IMR-90 (cell line): ENCODE measurements around the gene HNRNPUL1. TPM values are rescaled to one million over a fixed set of nuclear protein-coding genes. Genes with fewer than 3 reads are reported as not detected.

ENCODE experiments used
- ATAC-seq: fragments of 200-7000 bp; cut with Tn5 transposase; 2 replicates; pipeline ENCODE4 v1.9.1; 2020; ENCODE audit warnings: low read depth, mild to moderate bottlenecking, moderate library complexity
- BruUV-seq: library from RNA; stranded (reverse); fragments of 400-500 nt; replicated peaks from 2 replicates; lab custom pipeline; 2021; lab: Mats Ljungman, UMichigan
- CTCF ChIA-PET: fragments of 300-600 bp; formaldehyde crosslinking; extraction: SDS; loops from one replicate; lab custom pipeline; 2021; ENCODE audit warnings: antibody characterized with exemption; lab: Yijun Ruan, JAX
- POLR2A ChIA-PET: fragments of 300-600 bp; sonication (Branson Sonifier 250); formaldehyde crosslinking; loops from one replicate; lab custom pipeline; 2022; ENCODE audit warnings: antibody characterized with exemption; ENCODE audit not compliant: unreplicated experiment; lab: Charles Lee
- DNase-seq: peaks from one replicate; pipeline ENCODE4 v3.0.0; 2013
- H2AFZ ChIP-seq: replicated peaks from 2 replicates; pipeline ENCODE3; 2013; ENCODE audit warnings: low read length, mild to moderate bottlenecking; ENCODE audit not compliant: poor library complexity
- H2AK5ac ChIP-seq: 2 replicates; pipeline ENCODE4 v1.6.1; 2013; ENCODE audit warnings: low read depth, low read length, inconsistent platforms
- H2AK9ac ChIP-seq: replicated peaks from 2 replicates; pipeline ENCODE3; 2013; ENCODE audit warnings: mild to moderate bottlenecking, low read depth, low read length, moderate library complexity; ENCODE audit not compliant: poor library complexity
- H2BK120ac ChIP-seq: 2 replicates; pipeline ENCODE4 v1.6.1; 2013; ENCODE audit warnings: low read depth, low read length, inconsistent platforms
- H2BK15ac ChIP-seq: 3 replicates; pipeline ENCODE4 v1.6.1; 2013; ENCODE audit warnings: low read depth, low read length, inconsistent platforms
- H2BK20ac ChIP-seq: 2 replicates; pipeline ENCODE4 v1.6.1; 2013; ENCODE audit warnings: low read depth, mild to moderate bottlenecking, inconsistent platforms, low read length, moderate library complexity
- H2BK5ac ChIP-seq: 2 replicates; pipeline ENCODE4 v1.6.1; 2013; ENCODE audit warnings: mild to moderate bottlenecking, low read depth, low read length, inconsistent platforms; ENCODE audit not compliant: poor library complexity, severe bottlenecking
- H3K14ac ChIP-seq: replicated peaks from 2 replicates; pipeline ENCODE4 v1.6.1; 2013; ENCODE audit warnings: low read depth, low read length, inconsistent platforms
- H3K18ac ChIP-seq: 2 replicates; pipeline ENCODE4 v1.6.1; 2013; ENCODE audit warnings: low read depth, low read length, control low read depth
- H3K23ac ChIP-seq: 2 replicates; pipeline ENCODE4 v1.6.1; 2013; ENCODE audit warnings: low read depth, low read length, inconsistent platforms
- H3K27ac ChIP-seq: 2 replicates; pipeline ENCODE4 v1.5.1; 2013; ENCODE audit warnings: mild to moderate bottlenecking, control low read depth, low read length; ENCODE audit not compliant: insufficient read depth
- H3K27me3 ChIP-seq: 2 replicates; pipeline ENCODE4 v1.6.1; 2013; ENCODE audit warnings: low read length; ENCODE audit not compliant: control insufficient read depth, insufficient read depth
- H3K36me3 ChIP-seq: 2 replicates; pipeline ENCODE4 v1.6.1; 2013; ENCODE audit warnings: low read length, mixed read lengths; ENCODE audit not compliant: control insufficient read depth, insufficient read depth
- H3K4ac ChIP-seq: 2 replicates; pipeline ENCODE4 v1.6.1; 2013; ENCODE audit warnings: low read depth, low read length, inconsistent platforms
- H3K4me1 ChIP-seq: 2 replicates; pipeline ENCODE4 v1.6.1; 2013; ENCODE audit warnings: low read length, mixed read lengths; ENCODE audit not compliant: control insufficient read depth, insufficient read depth
- H3K4me2 ChIP-seq: 2 replicates; pipeline ENCODE4 v1.6.1; 2013; ENCODE audit warnings: low read depth, mild to moderate bottlenecking, control low read depth, low read length, moderate library complexity
- H3K4me3 ChIP-seq: 2 replicates; pipeline ENCODE4 v1.5.1; 2013; ENCODE audit warnings: low read depth, mild to moderate bottlenecking, control low read depth, low read length, moderate library complexity; ENCODE audit not compliant: insufficient read depth
- H3K56ac ChIP-seq: 2 replicates; pipeline ENCODE4 v1.6.1; 2013; ENCODE audit warnings: low read length, inconsistent platforms; ENCODE audit not compliant: insufficient read depth; ENCODE audit errors: extremely low read depth
- H3K79me1 ChIP-seq, 2 experiments: 2 replicates each; pipeline ENCODE4 v1.6.1; 2013; ENCODE audit warnings: low read length in 2 of 2, inconsistent platforms in 1 of 2, low read depth in 1 of 2
- H3K9ac ChIP-seq: 2 replicates; pipeline ENCODE4 v1.6.1; 2013; ENCODE audit warnings: low read depth, low read length, control low read depth
- H3K9me1 ChIP-seq: 2 replicates; pipeline ENCODE4 v1.6.1; 2013; ENCODE audit warnings: low read length, inconsistent platforms; ENCODE audit not compliant: insufficient read depth
- H3K9me3 ChIP-seq: 2 replicates; pipeline ENCODE4 v1.6.1; 2013; ENCODE audit warnings: low read length; ENCODE audit not compliant: control insufficient read depth, insufficient read depth
- H4K20me1 ChIP-seq: 2 replicates; pipeline ENCODE4 v1.6.1; 2013; ENCODE audit warnings: low read length, inconsistent platforms; ENCODE audit not compliant: insufficient read depth
- H4K5ac ChIP-seq: 2 replicates; pipeline ENCODE4 v1.6.1; 2013; ENCODE audit warnings: mild to moderate bottlenecking, low read depth, low read length, control low read depth
- H4K8ac ChIP-seq, 2 experiments: 2 replicates each; pipeline ENCODE4 v1.6.1; 2013; ENCODE audit warnings: low read depth in 2 of 2, low read length in 2 of 2, control low read depth in 1 of 2, inconsistent platforms in 1 of 2
- H4K91ac ChIP-seq: 2 replicates; pipeline ENCODE4 v1.6.1; 2013; ENCODE audit warnings: low read depth, low read length, inconsistent platforms; ENCODE audit not compliant: insufficient read depth
- BHLHE40 ChIP-seq: fragments of 150-350 bp; IDR thresholded peaks from 2 replicates; pipeline ENCODE4 v1.6.1; 2016; ENCODE audit warnings: mild to moderate bottlenecking, low read depth, low read length
- CEBPB ChIP-seq: IDR thresholded peaks from 2 replicates; pipeline ENCODE4 v1.6.1; 2012; ENCODE audit warnings: low read depth, low read length, improper control_type of control experiment
- CHD1 ChIP-seq: IDR thresholded peaks from 2 replicates; pipeline ENCODE4 v1.6.1; 2012; ENCODE audit warnings: low read depth, low read length, improper control_type of control experiment
- CTCF ChIP-seq: conservative IDR thresholded peaks from 2 replicates; pipeline ENCODE4 v1.5.1; 2012; ENCODE audit warnings: mild to moderate bottlenecking, low read depth, low read length, improper control_type of control experiment
- ELK1 ChIP-seq: fragments of 150-350 bp; IDR thresholded peaks from 2 replicates; pipeline ENCODE4 v1.6.1; 2016; ENCODE audit warnings: low read depth, mild to moderate bottlenecking, low read length, moderate library complexity, borderline replicate concordance
- FOS ChIP-seq: fragments of 150-350 bp; IDR thresholded peaks from 2 replicates; pipeline ENCODE4 v1.6.1; 2016; ENCODE audit warnings: low read depth, low read length
- MAFK ChIP-seq: IDR thresholded peaks from 2 replicates; pipeline ENCODE4 v1.6.1; 2012; ENCODE audit warnings: low read depth, low read length, improper control_type of control experiment
- MAZ ChIP-seq: IDR thresholded peaks from 2 replicates; pipeline ENCODE4 v1.6.1; 2012; ENCODE audit warnings: low read depth, mild to moderate bottlenecking, low read length, improper control_type of control experiment, moderate library complexity, borderline replicate concordance
- MXI1 ChIP-seq: IDR thresholded peaks from 2 replicates; pipeline ENCODE4 v1.6.1; 2012; ENCODE audit warnings: low read depth, mild to moderate bottlenecking, low read length, moderate library complexity, borderline replicate concordance
- NFE2L2 ChIP-seq: fragments of 150-350 bp; IDR thresholded peaks from 2 replicates; pipeline ENCODE4 v1.6.1; 2016; ENCODE audit warnings: low read depth, mild to moderate bottlenecking, low read length
- POLR2A ChIP-seq: IDR thresholded peaks from 2 replicates; pipeline ENCODE4 v1.6.1; 2012; ENCODE audit warnings: mild to moderate bottlenecking, low read depth, low read length
- RAD21 ChIP-seq: IDR thresholded peaks from 2 replicates; pipeline ENCODE4 v1.6.1; 2012; ENCODE audit warnings: low read length, improper control_type of control experiment
- RCOR1 ChIP-seq: IDR thresholded peaks from 2 replicates; pipeline ENCODE4 v1.6.1; 2012; ENCODE audit warnings: mild to moderate bottlenecking, low read length, improper control_type of control experiment; ENCODE audit not compliant: insufficient replicate concordance
- RFX5 ChIP-seq: IDR thresholded peaks from 2 replicates; pipeline ENCODE4 v1.8.0; 2012; ENCODE audit warnings: low read depth, mild to moderate bottlenecking, low read length, moderate library complexity
- SMC3 ChIP-seq: fragments of 150-350 bp; IDR thresholded peaks from 2 replicates; pipeline ENCODE4 v1.6.1; 2016; ENCODE audit warnings: low read depth, mild to moderate bottlenecking, antibody characterized with exemption, low read length, moderate library complexity
- USF2 ChIP-seq: fragments of 150-350 bp; IDR thresholded peaks from 2 replicates; pipeline ENCODE4 v1.6.1; 2017; ENCODE audit warnings: mild to moderate bottlenecking, antibody characterized with exemption, low read length, low read depth
- WGBS, 2 experiments: methylation state at CpG; one replicate each; pipeline versions ENCODE4 v1.1.5 to v1.1.7; 2013; ENCODE audit warnings: missing lambda C conversion rate in 2 of 2; ENCODE audit not compliant: insufficient read length in 1 of 2; ENCODE audit errors: extremely low coverage in 2 of 2; 5-methylcytosine and 5-hydroxymethylcytosine counted together
- dilution Hi-C: fragments of 300-500 bp; cut with HindIII; formaldehyde crosslinking; loops from one replicate; pipeline ENCODE4 v1.14.3; 2018; ENCODE audit warnings: low sequenced_read_pairs; ENCODE audit not compliant: unreplicated experiment
- in situ Hi-C: fragments of 300-500 bp; cut with MboI; formaldehyde crosslinking; loops from 3 replicates; pipeline ENCODE4 v1.14.3; 2019; ENCODE audit warnings: low sequenced_read_pairs, inconsistent platforms, mixed read lengths
- intact Hi-C: fragments of 100-400 bp; cut with micrococcal nuclease; formaldehyde crosslinking; loops from 2 replicates; pipeline ENCODE4 v1.10.0; 2022
- polyA plus RNA-seq, 3 experiments: library from polyadenylated mRNA; depleted of rRNA; stranded (reverse); fragments of >200 nt; gene quantifications; 2 replicates each; pipeline ENCODE4 v1.2.3, GENCODE V29; 2012; ENCODE audit warnings: low replicate concordance in 1 of 3
- total RNA-seq: library from RNA; depleted of rRNA; stranded (reverse); fragments of >200 nt; gene quantifications from 2 replicates; pipeline ENCODE4 v1.2.3, GENCODE V29; 2012

HNRNPUL1 gene
- total and polyA plus RNA-seq, 2 of the 4 experiments (the other 2 are of a cell fraction): 50.7 to 67.3 TPM

GRCh38 chr19:41355035-41355434, 90.9 kb downstream of the HNRNPUL1 start:
- WGBS, 2 experiments: 100% methylated on average over 1 of the region's 1 CpG; no CpG with 5 or more reads in 1 of the 2 experiments
- Histone ChIP-seq H4K91ac (no peak overlapping the region), H3K27ac (no peak overlapping the region), H3K23ac (0 out of 2 replicates have a peak overlapping the region, but pooled peaks have one; percentile 15), H3K9me3 (no peaks in the 10 kb centered on the region), H2BK5ac (no peak overlapping the region), H4K20me1 (peaks cover 31% of the 10 kb centered on the region), H3K4me1 (no peaks in the 10 kb centered on the region), H4K8ac (no peak overlapping the region), H3K36me3 (no peaks in the 10 kb centered on the region), H2BK15ac (no peak overlapping the region), H3K4ac (no peak overlapping the region; the same call in 1 of the 2 replicates), H2AK9ac (no peak overlapping the region), H3K9ac (no peak overlapping the region), H3K4me2 (no peak overlapping the region), H3K56ac (no peak overlapping the region), H3K79me1 (peaks cover 8 to 35% of the 10 kb centered on the region in 2 experiments; a peak in 3 of 4 replicates), H3K14ac (no peak overlapping the region), H3K9me1 (peaks cover 2% of the 10 kb centered on the region; the same call in 1 of the 2 replicates), H2AK5ac (no peak overlapping the region), H4K5ac (no peak overlapping the region), H2BK20ac (no peak overlapping the region), H2BK120ac (no peak overlapping the region), H2AFZ (no peak overlapping the region), H3K18ac (no peak overlapping the region), H3K4me3 (no peak overlapping the region), H3K27me3 (no peaks in the 10 kb centered on the region)
- intact Hi-C loops: no loop called here
- TF ChIP-seq MAZ (no peak), RAD21 (no peak), CEBPB (no peak), CTCF (no peak), CHD1 (no peak), USF2 (no peak), RFX5 (no peak), NFE2L2 (no peak), MAFK (no peak), ELK1 (no peak), MXI1 (no peak), RCOR1 (no peak), BHLHE40 (no peak), FOS (no peak), SMC3 (no peak), POLR2A (no peak)
- dilution Hi-C loops: no loop called here
- no peak for DNase-seq
- ChIA-PET POLR2A (no interaction called here), CTCF (no interaction called here)
- no peak for ATAC-seq
- in situ Hi-C loops: no loop called here
- no TSS peak for BruUV-seq
